ENCODE data around the gene CREB3L2. TPM values are rescaled to one million over a fixed set of nuclear protein-coding genes. Genes with fewer than 3 reads are reported as not detected.

The CREB3L2 gene
- total and polyA plus RNA-seq, 2 of the 8 experiments (the other 6 are each of a cell fraction or from before 2014, with no cell fraction given): 14.4 to 48.3 TPM

DNA sequence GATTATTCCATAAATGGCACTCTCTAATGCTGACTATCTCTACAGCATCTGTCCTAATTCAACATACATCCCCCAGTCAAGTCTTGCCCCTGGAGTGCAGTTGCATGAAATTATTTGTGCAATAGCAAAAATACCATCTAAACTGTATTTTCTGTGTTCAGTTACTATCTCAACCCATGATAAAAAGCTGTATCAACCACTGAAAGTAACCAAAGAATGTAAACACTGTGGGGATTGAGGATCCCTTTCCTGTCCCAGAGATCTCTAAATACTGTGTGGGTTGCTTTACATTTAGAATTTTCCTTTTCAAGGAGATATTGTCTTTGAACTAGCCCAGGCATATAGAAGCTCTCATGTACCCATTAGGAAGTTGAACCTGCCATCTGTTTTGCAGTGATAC is 131.2 kb downstream of the CREB3L2 start:
- ChIA-PET CTCF (ENCODE audit: partially characterized antibody) (interaction anchor here (0.6 to 1.5 kb wide), 4 partner anchors 30 to 1188 kb away, joined by 3 to 7 read pairs (median 3); no protein-coding TSS in a partner anchor), POLR2A (ENCODE audit: partially characterized antibody) (no interaction called here)
- no peak overlapping the region for H3K14ac ChIP-seq (ENCODE audit: insufficient read length)
- H3K27me3 ChIP-seq (replicated peaks in 1 of 4; ENCODE audit: control insufficient read depth in 3 of 4, extremely low read depth in 1 of 4, insufficient read depth in 3 of 4, low read length in 3 of 4): no peaks in the 10 kb centered on the region
- no peak overlapping the region for H3K56ac ChIP-seq (replicated peaks; ENCODE audit: insufficient read length, low read depth, low read length)
- H3K79me2 ChIP-seq (ENCODE audit: control insufficient read depth in 1 of 2, insufficient read depth in 2 of 2, low read length in 2 of 2): no peaks in the 10 kb centered on the region
- H2BK15ac ChIP-seq (ENCODE audit: low read length): no peak overlapping the region
- no peak overlapping the region for H3K9ac ChIP-seq (replicated peaks in 1 of 4; ENCODE audit: extremely low read depth in 1 of 4, low read depth in 3 of 4, low read length in 3 of 4)
- no peak overlapping the region for H2BK20ac ChIP-seq (ENCODE audit: low read length)
- H4K8ac ChIP-seq (ENCODE audit: extremely low read depth, insufficient read depth, low read length): no peak overlapping the region
- no peak overlapping the region for H3K4ac ChIP-seq (replicated peaks; ENCODE audit: insufficient read length, low read depth, low read length)
- H3K23me2 ChIP-seq (ENCODE audit: low read depth, low read length): no peaks in the 10 kb centered on the region; the same call in 1 of the 2 replicates
- no peak overlapping the region for H3K23ac ChIP-seq (ENCODE audit: insufficient read length)
- H2AK5ac ChIP-seq (ENCODE audit: low read depth, low read length): no peak overlapping the region
- H2BK120ac ChIP-seq (replicated peaks; ENCODE audit: low read depth, low read length): no peak overlapping the region
- no peaks in the 10 kb centered on the region for H3K79me1 ChIP-seq (ENCODE audit: low read depth, low read length)
- no peak for FAIRE-seq
- no peak overlapping the region for H3K4me3 ChIP-seq (ENCODE audit: extremely low read depth in 1 of 4, insufficient read depth in 2 of 4, low read depth in 3 of 4, low read length in 4 of 4)
- H4K20me1 ChIP-seq (replicated peaks in 1 of 2; ENCODE audit: control insufficient read depth in 1 of 2, insufficient read depth in 2 of 2, low read length in 2 of 2): no peaks in the 10 kb centered on the region
- no peak overlapping the region for H3K27ac ChIP-seq (ENCODE audit: low read depth, low read length)
- DNase-seq (ENCODE audit: low read depth in 1 of 2, low spot score in 2 of 2): no peak
- peaks cover 0 to 14% (median 0%) of the 10 kb centered on the region in 4 experiments; a peak in 3 of 8 replicates for H3K36me3 ChIP-seq (ENCODE audit: control insufficient read depth in 2 of 4, insufficient read depth in 4 of 4, low read length in 3 of 4)
- no peaks in the 10 kb centered on the region for H3K9me3 ChIP-seq (ENCODE audit: insufficient read depth in 2 of 2, low read depth in 1 of 2, low read length in 1 of 2)
- no peak overlapping the region for H2AFZ ChIP-seq (ENCODE audit: low read length)
- no peak overlapping the region for H2BK5ac ChIP-seq (ENCODE audit: low read depth, low read length)
- H3K4me2 ChIP-seq (ENCODE audit: insufficient read depth in 1 of 2, low read depth in 2 of 2, low read length in 2 of 2): no peak overlapping the region
- H3K18ac ChIP-seq (ENCODE audit: extremely low read depth, low read length): no peak overlapping the region
- no peak overlapping the region for H4K91ac ChIP-seq (replicated peaks; ENCODE audit: insufficient read length, low read length)
- H4K5ac ChIP-seq (ENCODE audit: insufficient read length, low read depth, low read length): no peak overlapping the region
- no peak overlapping the region for H2BK12ac ChIP-seq (ENCODE audit: low read depth, low read length)
- peaks cover 0 to 5% (median 3%) of the 10 kb centered on the region in 4 experiments; a peak in 2 of 7 replicates for H3K4me1 ChIP-seq (replicated peaks in 1 of 4; ENCODE audit: control insufficient read depth in 3 of 4, insufficient read depth in 4 of 4, low read length in 3 of 4)
- TF ChIP-seq EP300 (IDR thresholded peaks at IDR 0.05; ENCODE audit: borderline replicate concordance in 1 of 2, low read depth in 2 of 2, low read length in 2 of 2): no peak
